Measurements from ENCODE around the gene CCT8. TPM values are rescaled to one million over a fixed set of nuclear protein-coding genes. Genes with fewer than 3 reads are reported as not detected.
A peak's percentile ranks its signal among the peaks of the same experiment; 100 is the strongest.

The CCT8 gene
- total RNA-seq, 1 experiment from 2014 or later, result 335 TPM

DNA sequence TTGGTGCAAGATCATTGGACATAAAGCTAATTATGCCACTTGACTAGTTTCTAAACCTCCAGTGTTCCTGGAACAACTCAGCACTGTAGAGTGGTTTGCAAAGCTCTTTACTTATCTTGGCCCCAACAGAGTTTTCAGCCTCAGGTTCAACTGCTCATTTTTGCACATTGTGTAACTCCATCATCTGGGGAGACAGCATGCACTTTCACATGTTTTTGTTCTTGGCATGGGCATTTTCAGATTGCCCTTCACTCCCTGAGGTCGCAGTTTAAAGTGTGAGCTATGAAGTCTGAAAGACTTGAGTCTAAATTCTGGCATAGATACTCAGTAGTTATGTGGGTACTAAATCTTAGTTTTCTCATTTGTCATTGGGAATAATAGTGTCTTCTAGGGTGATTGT lies 43.9 kb downstream of the CCT8 start:
- POLR2A ChIA-PET, result no interaction called here
- TF ChIP-seq NFE2L1 (CRISPR knock-in tag; IDR thresholded peaks at IDR 0.05), result no peak
- TF ChIP-seq JAZF1 (CRISPR knock-in tag; IDR thresholded peaks at IDR 0.05), result no peak
- TF ChIP-seq, protein P1, sequence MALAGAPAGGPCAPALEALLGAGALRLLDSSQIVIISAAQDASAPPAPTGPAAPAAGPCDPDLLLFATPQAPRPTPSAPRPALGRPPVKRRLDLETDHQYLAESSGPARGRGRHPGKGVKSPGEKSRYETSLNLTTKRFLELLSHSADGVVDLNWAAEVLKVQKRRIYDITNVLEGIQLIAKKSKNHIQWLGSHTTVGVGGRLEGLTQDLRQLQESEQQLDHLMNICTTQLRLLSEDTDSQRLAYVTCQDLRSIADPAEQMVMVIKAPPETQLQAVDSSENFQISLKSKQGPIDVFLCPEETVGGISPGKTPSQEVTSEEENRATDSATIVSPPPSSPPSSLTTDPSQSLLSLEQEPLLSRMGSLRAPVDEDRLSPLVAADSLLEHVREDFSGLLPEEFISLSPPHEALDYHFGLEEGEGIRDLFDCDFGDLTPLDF (CRISPR knock-in tag; IDR thresholded peaks at IDR 0.05), result no peak
- no peak for TF ChIP-seq NFATC4 (CRISPR knock-in tag; IDR thresholded peaks at IDR 0.05)
- TF ChIP-seq, protein P2, sequence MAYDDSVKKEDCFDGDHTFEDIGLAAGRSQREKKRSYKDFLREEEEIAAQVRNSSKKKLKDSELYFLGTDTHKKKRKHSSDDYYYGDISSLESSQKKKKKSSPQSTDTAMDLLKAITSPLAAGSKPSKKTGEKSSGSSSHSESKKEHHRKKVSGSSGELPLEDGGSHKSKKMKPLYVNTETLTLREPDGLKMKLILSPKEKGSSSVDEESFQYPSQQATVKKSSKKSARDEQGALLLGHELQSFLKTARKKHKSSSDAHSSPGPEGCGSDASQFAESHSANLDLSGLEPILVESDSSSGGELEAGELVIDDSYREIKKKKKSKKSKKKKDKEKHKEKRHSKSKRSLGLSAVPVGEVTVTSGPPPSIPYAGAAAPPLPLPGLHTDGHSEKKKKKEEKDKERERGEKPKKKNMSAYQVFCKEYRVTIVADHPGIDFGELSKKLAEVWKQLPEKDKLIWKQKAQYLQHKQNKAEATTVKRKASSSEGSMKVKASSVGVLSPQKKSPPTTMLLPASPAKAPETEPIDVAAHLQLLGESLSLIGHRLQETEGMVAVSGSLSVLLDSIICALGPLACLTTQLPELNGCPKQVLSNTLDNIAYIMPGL (CRISPR knock-in tag; IDR thresholded peaks at IDR 0.05), result no peak
- no peak for TF ChIP-seq GRHL2 (CRISPR knock-in tag; IDR thresholded peaks at IDR 0.05; ENCODE audit: insufficient replicate concordance, severe bottlenecking)
- TF ChIP-seq, protein P3, sequence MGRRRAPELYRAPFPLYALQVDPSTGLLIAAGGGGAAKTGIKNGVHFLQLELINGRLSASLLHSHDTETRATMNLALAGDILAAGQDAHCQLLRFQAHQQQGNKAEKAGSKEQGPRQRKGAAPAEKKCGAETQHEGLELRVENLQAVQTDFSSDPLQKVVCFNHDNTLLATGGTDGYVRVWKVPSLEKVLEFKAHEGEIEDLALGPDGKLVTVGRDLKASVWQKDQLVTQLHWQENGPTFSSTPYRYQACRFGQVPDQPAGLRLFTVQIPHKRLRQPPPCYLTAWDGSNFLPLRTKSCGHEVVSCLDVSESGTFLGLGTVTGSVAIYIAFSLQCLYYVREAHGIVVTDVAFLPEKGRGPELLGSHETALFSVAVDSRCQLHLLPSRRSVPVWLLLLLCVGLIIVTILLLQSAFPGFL (CRISPR knock-in tag; IDR thresholded peaks at IDR 0.05; ENCODE audit: borderline replicate concordance), result no peak
- no peak for TF ChIP-seq SOX15 (CRISPR knock-in tag; IDR thresholded peaks at IDR 0.05)
- no peak for TF ChIP-seq ZNF396 (CRISPR knock-in tag; IDR thresholded peaks at IDR 0.05; ENCODE audit: borderline replicate concordance)
- TF ChIP-seq ATF1 (CRISPR knock-in tag; IDR thresholded peaks at IDR 0.05), result no peak
- TF ChIP-seq, protein P4, sequence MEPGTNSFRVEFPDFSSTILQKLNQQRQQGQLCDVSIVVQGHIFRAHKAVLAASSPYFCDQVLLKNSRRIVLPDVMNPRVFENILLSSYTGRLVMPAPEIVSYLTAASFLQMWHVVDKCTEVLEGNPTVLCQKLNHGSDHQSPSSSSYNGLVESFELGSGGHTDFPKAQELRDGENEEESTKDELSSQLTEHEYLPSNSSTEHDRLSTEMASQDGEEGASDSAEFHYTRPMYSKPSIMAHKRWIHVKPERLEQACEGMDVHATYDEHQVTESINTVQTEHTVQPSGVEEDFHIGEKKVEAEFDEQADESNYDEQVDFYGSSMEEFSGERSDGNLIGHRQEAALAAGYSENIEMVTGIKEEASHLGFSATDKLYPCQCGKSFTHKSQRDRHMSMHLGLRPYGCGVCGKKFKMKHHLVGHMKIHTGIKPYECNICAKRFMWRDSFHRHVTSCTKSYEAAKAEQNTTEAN (CRISPR knock-in tag; IDR thresholded peaks at IDR 0.05), result no peak
- no peak for TF ChIP-seq NFYB (CRISPR knock-in tag; conservative IDR thresholded peaks at IDR 0.05; ENCODE audit: low read depth)
- TF ChIP-seq, protein P5, sequence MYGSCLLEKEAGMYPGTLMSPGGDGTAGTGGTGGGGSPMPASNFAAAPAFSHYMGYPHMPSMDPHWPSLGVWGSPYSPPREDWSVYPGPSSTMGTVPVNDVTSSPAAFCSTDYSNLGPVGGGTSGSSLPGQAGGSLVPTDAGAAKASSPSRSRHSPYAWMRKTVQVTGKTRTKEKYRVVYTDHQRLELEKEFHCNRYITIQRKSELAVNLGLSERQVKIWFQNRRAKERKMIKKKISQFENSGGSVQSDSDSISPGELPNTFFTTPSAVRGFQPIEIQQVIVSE (CRISPR knock-in tag; IDR thresholded peaks at IDR 0.05; ENCODE audit: borderline replicate concordance), result no peak
- no peak for TF ChIP-seq TEAD1 (CRISPR knock-in tag; IDR thresholded peaks at IDR 0.05)
- DNase-seq (ENCODE audit: low spot score) (no peak), ATAC-seq (no peak)
- H3K4me1 Mint-ChIP-seq, result peaks cover 11% of the 10 kb centered on the region
- H3K27me3 Mint-ChIP-seq (ENCODE audit: low read depth), result no peaks in the 10 kb centered on the region
- no peak overlapping the region for H3K27ac Mint-ChIP-seq
- H3K4me3 Mint-ChIP-seq, result no peak overlapping the region
- H3K36me3 Mint-ChIP-seq, result peaks cover 40% of the 10 kb centered on the region
- H3K9me3 Mint-ChIP-seq, result no peaks in the 10 kb centered on the region
- CTCF ChIA-PET, result no interaction called here

DNA sequence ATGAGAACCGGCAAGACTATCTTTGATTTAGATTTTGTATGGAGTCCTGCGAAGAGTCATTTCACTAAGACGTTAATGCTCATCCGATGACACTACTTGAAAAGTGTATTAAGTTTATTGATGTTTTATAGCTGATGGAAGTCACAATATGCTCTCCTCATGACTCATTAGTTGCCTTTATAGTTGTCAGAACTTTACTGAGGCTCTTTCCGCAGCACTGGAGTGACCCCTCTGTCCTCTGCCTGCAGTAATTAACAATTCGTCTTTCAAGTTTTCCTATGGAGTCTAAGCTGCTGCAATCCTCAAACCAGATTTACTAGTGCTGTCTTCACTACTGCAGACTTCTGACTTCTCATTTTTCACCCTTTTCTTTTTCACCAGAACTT lies 48.1 kb downstream of the CCT8 start:
- Mint-ChIP-seq H3K27me3 (ENCODE audit: low read depth) (no peaks in the 10 kb centered on the region), H3K4me3 (peak overlapping the region; percentile 99), H3K36me3 (peaks cover 14% of the 10 kb centered on the region), H3K27ac (peak overlapping the region; percentile 99), H3K4me1 (peaks cover 15% of the 10 kb centered on the region), H3K9me3 (no peaks in the 10 kb centered on the region)
- CTCF ChIA-PET, result interaction anchor here (0.8 kb wide), 1 partner anchor 23 kb away, joined by 5 read pairs; no protein-coding TSS in a partner anchor
- no peak for TF ChIP-seq ZNF416 (CRISPR knock-in tag; IDR thresholded peaks at IDR 0.05)
- TF ChIP-seq NR2C2 (CRISPR knock-in tag; IDR thresholded peaks at IDR 0.05), result no peak
- no peak for TF ChIP-seq TEAD4 (CRISPR knock-in tag; IDR thresholded peaks at IDR 0.05)
- POLR2A ChIA-PET, result interaction anchor here (1.2 to 2.4 kb wide), 3 partner anchors 23 to 48 kb away, joined by 11 to 18 read pairs (median 11); partner anchors contain the start of genes CCT8 and LTN1
- DNase-seq (ENCODE audit: low spot score), result no peak
- no peak for ATAC-seq

All from WTC11 (cell line).